Activated naive CD4-positive, alpha-beta T cell treated with anti-CD3 and anti-CD28 coated beads, Interleukin-2, amount 10 ng/mL, durations not matched to agents 7 days and 5 days (primary cell): Measurements from ENCODE around the gene LRRC42.
"Not testable (repeated sequence)": the region's sequence is repeated elsewhere in the genome, so short reads cannot be mapped to it uniquely, and the experiment has no call there.

Source experiments
- CTCF ChIA-PET: fragments of 350-600 bp; sonication (Branson Sonifier 250); formaldehyde crosslinking; loops from one replicate; lab custom pipeline; 2021; ENCODE audit warnings: antibody characterized with exemption; lab: Charles Lee
- DNase-seq: peaks from one replicate; pipeline ENCODE4 v3.0.0-alpha.2; 2020
- H3K27ac Mint-ChIP-seq: one replicate; pipeline ENCODE4 v1.8.0; 2021; ENCODE audit warnings: mild to moderate bottlenecking, moderate library complexity, mixed read lengths
- H3K27me3 Mint-ChIP-seq: one replicate; pipeline ENCODE4 v1.8.0; 2021; ENCODE audit warnings: mild to moderate bottlenecking, mixed read lengths
- H3K36me3 Mint-ChIP-seq: one replicate; pipeline ENCODE4 v1.8.0; 2021; ENCODE audit warnings: mixed read lengths
- H3K4me1 Mint-ChIP-seq: one replicate; pipeline ENCODE4 v1.8.0; 2021; ENCODE audit warnings: mixed read lengths
- H3K4me3 Mint-ChIP-seq: one replicate; pipeline ENCODE4 v1.8.0; 2021; ENCODE audit warnings: mild to moderate bottlenecking, moderate library complexity, mixed read lengths
- H3K9me3 Mint-ChIP-seq: one replicate; pipeline ENCODE4 v1.8.0; 2021; ENCODE audit warnings: mixed read lengths

The LRRC42 gene

GRCh38 chr1:53967409-53968124, 21.4 kb downstream of the LRRC42 start:
- Mint-ChIP-seq H3K27ac (no peak overlapping the region), H3K27me3 (no peaks in the 10 kb centered on the region), H3K4me1 (peaks cover 2% of the 10 kb centered on the region), H3K4me3 (no peak overlapping the region), H3K9me3 (no peaks in the 10 kb centered on the region), H3K36me3 (peaks cover 36% of the 10 kb centered on the region)
- CTCF ChIA-PET: interaction anchor here (1.9 kb wide), 1 partner anchor 114 kb away, joined by 5 read pairs; no protein-coding TSS in a partner anchor
- no peak for DNase-seq

DNA sequence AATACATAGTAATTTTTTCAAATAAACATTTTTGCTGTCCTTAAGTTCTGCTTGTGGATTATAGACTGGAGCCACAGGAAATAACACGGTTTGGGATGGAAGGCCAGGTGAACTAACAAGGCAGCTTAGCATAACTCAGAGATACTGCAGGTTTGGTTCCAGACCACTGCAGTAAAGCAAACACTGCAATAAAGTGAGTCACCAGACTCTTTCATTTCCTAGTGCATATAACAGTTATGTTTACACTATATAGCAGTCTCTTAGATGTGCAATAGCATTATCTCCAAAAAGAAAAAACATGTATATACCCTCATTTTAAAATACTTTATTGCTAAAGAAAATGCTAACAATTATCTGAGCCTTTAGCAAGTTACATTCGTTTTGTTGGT, 22.0 kb downstream of the LRRC42 start:
- DNase-seq: no peak
- peaks cover 2% of the 10 kb centered on the region for H3K4me1 Mint-ChIP-seq
- peaks cover 34% of the 10 kb centered on the region for H3K36me3 Mint-ChIP-seq

GRCh38 chr1:53969323-53969722, 23.2 kb downstream of the LRRC42 start:
- H3K36me3 Mint-ChIP-seq: peaks cover 30% of the 10 kb centered on the region
- not testable (repeated sequence) for H3K9me3 Mint-ChIP-seq, H3K27me3 Mint-ChIP-seq, H3K4me3 Mint-ChIP-seq, H3K27ac Mint-ChIP-seq, DNase-seq, H3K4me1 Mint-ChIP-seq
- CTCF ChIA-PET: interaction anchor here (1.9 kb wide), 1 partner anchor 113 kb away, joined by 5 read pairs; no protein-coding TSS in a partner anchor

More for the DNA sequence above, 22.0 kb downstream of the LRRC42 start:
- H3K27me3 Mint-ChIP-seq: no peaks in the 10 kb centered on the region
- CTCF ChIA-PET: interaction anchor here (1.9 kb wide), 1 partner anchor 114 kb away, joined by 5 read pairs; no protein-coding TSS in a partner anchor
- H3K9me3 Mint-ChIP-seq: no peaks in the 10 kb centered on the region
- H3K4me3 Mint-ChIP-seq: no peak overlapping the region
- no peak overlapping the region for H3K27ac Mint-ChIP-seq

DNA sequence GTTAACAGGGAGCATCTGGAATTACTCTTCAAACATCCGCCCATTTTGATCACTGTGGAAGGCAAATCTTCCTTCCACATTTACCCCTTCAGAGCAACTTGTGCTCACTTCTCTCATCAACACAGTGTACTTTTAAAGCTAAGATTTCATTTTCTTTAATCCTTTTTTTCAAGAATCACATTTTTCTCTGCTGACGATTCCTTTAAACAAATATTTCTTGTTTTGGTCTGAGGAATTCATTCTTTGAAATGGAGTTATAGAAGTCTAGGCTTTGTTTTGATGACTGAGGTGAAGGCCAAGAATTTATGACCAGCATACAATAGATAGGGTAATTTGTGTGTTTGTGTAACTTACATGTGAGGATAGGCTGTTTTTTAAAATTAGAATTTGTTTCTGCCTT, 25.6 kb downstream of the LRRC42 start:
- CTCF ChIA-PET: interaction anchor here (0.7 to 0.9 kb wide), 2 partner anchors 8 to 111 kb away, joined by 3 to 4 read pairs; no protein-coding TSS in a partner anchor
- no peak overlapping the region for H3K4me3 Mint-ChIP-seq
- DNase-seq: no peak
- no peaks in the 10 kb centered on the region for H3K9me3 Mint-ChIP-seq
- no peaks in the 10 kb centered on the region for H3K4me1 Mint-ChIP-seq
- H3K27me3 Mint-ChIP-seq: no peaks in the 10 kb centered on the region
- H3K36me3 Mint-ChIP-seq: peaks cover 28% of the 10 kb centered on the region
- H3K27ac Mint-ChIP-seq: no peak overlapping the region

GRCh38 chr1:53975861-53976260, 29.7 kb downstream of the LRRC42 start:
- Mint-ChIP-seq H3K27me3 (no peaks in the 10 kb centered on the region), H3K4me1 (no peaks in the 10 kb centered on the region), H3K4me3 (no peak overlapping the region), H3K36me3 (peaks cover 8% of the 10 kb centered on the region), H3K27ac (no peak overlapping the region), H3K9me3 (no peaks in the 10 kb centered on the region)
- DNase-seq: no peak
- CTCF ChIA-PET: interaction anchor here (0.9 kb wide), 1 partner anchor 58 kb away, joined by 3 read pairs; no protein-coding TSS in a partner anchor

- DNase-seq: no peak
- Mint-ChIP-seq H3K4me3 (no peak overlapping the region), H3K27ac (no peak overlapping the region), H3K36me3 (peaks cover 2% of the 10 kb centered on the region), H3K27me3 (no peaks in the 10 kb centered on the region), H3K4me1 (no peaks in the 10 kb centered on the region), H3K9me3 (no peaks in the 10 kb centered on the region)
- CTCF ChIA-PET: no interaction called here
These were observed 33.7 kb downstream of the LRRC42 start for GRCh38 chr1:53979712-53980450.

GRCh38 chr1:53981220-53981619, 35.1 kb downstream of the LRRC42 start:
- no peak for DNase-seq
- Mint-ChIP-seq H3K27ac (no peak overlapping the region), H3K27me3 (no peaks in the 10 kb centered on the region), H3K9me3 (no peaks in the 10 kb centered on the region), H3K36me3 (no peaks in the 10 kb centered on the region), H3K4me3 (no peak overlapping the region), H3K4me1 (peaks cover 4% of the 10 kb centered on the region)
- CTCF ChIA-PET: interaction anchor here (0.5 kb wide), 1 partner anchor 99 kb away, joined by 3 read pairs; no protein-coding TSS in a partner anchor

DNA sequence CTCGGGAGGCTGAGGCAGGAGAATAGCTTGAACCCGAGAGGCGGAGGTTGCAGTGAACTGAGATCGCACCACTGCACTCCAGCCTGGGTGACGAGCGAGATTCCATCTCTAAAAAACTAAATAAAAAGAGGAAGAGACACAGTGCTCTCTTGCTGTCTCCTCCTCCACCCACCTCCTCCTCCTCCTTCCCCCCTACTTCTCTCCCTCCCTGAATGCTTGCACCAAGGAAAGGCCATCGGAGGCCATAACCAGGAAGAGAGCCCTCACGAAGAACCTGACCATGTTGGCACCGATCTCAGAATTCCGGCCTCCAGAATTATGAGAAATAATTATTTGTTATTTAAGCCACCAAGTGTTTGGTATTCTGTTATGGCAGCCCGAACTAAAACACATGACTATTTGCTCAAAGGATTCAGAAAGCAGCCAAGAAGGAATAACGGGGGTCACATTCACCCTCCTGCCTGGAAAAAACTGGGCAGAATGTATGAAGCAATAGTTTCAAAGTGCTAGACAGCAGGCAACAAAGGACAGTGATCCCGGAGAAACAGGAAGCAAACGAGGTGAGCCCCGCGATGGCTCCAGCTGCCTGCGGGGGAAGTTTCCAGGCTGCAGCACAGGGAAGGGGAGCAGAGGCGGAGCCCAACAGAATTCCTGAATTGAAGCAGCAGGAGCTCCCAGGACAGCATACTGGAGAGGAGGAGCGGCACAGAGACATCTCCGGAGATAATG, 36.0 kb downstream of the LRRC42 start:
- DNase-seq: no peak
- H3K27ac Mint-ChIP-seq: no peak overlapping the region
- no peaks in the 10 kb centered on the region for H3K27me3 Mint-ChIP-seq
- H3K36me3 Mint-ChIP-seq: no peaks in the 10 kb centered on the region
- CTCF ChIA-PET: no interaction called here
- H3K9me3 Mint-ChIP-seq: no peaks in the 10 kb centered on the region
- H3K4me3 Mint-ChIP-seq: no peak overlapping the region
- H3K4me1 Mint-ChIP-seq: peaks cover 13% of the 10 kb centered on the region

DNA sequence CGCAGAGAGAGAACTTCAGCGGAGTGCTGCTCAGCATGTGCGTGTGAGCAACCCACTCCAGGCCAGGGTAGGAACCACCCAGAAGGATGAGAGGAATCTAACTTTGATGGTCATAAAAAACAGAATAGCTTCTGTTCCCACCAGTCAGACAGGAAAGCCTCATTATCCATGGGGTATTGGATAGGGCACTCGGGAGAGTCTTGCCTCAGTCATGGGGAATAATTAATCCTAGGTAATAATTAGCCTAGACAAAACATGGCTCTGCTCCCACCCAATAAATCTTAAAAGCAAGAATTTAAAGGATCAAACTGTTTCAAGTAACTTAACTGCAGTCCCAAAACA, 36.6 kb downstream of the LRRC42 start:
- Mint-ChIP-seq H3K4me3 (no peak overlapping the region), H3K4me1 (peaks cover 17% of the 10 kb centered on the region), H3K27ac (no peak overlapping the region), H3K36me3 (no peaks in the 10 kb centered on the region), H3K9me3 (no peaks in the 10 kb centered on the region), H3K27me3 (no peaks in the 10 kb centered on the region)
- CTCF ChIA-PET: no interaction called here
- DNase-seq: no peak

- Mint-ChIP-seq H3K4me1 (peaks cover 21% of the 10 kb centered on the region), H3K27ac (no peak overlapping the region), H3K4me3 (no peak overlapping the region), H3K36me3 (no peaks in the 10 kb centered on the region), H3K27me3 (peaks cover 4% of the 10 kb centered on the region), H3K9me3 (no peaks in the 10 kb centered on the region)
- DNase-seq: no peak
- CTCF ChIA-PET: no interaction called here
These were observed 38.6 kb downstream of the LRRC42 start for GRCh38 chr1:53984726-53985125.

DNA sequence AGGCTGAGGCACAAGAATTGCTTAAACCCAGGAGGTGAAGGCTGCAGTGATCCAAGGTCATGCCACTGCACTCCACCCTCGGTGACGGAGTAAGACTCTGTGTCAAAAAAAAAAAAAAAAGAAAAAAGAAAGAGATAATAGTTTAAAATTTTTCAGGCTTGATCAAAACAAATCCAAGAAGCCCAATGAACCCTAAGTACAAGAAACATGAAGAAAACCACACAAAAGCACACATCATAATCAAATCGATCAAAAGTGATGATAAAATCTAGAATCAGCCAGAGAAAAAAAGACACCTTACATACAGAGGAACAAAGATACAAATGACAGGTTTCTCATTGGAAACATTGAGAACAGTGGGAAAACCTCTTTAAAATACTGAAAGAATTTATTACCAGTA, 40.3 kb downstream of the LRRC42 start:
- Mint-ChIP-seq H3K4me3 (no peak overlapping the region), H3K27ac (no peak overlapping the region), H3K36me3 (no peaks in the 10 kb centered on the region), H3K4me1 (peaks cover 21% of the 10 kb centered on the region), H3K27me3 (peaks cover 4% of the 10 kb centered on the region), H3K9me3 (no peaks in the 10 kb centered on the region)
- no peak for DNase-seq
- CTCF ChIA-PET: no interaction called here

GRCh38 chr1:53987880-53988279, 41.7 kb downstream of the LRRC42 start:
- peaks cover 21% of the 10 kb centered on the region for H3K4me1 Mint-ChIP-seq
- no peak overlapping the region for H3K27ac Mint-ChIP-seq
- peaks cover 4% of the 10 kb centered on the region for H3K27me3 Mint-ChIP-seq
- no peak overlapping the region for H3K4me3 Mint-ChIP-seq
- H3K36me3 Mint-ChIP-seq: no peaks in the 10 kb centered on the region
- H3K9me3 Mint-ChIP-seq: no peaks in the 10 kb centered on the region
- CTCF ChIA-PET: no interaction called here
- no peak for DNase-seq

GRCh38 chr1:53992085-53992874, 46.1 kb downstream of the LRRC42 start:
- no peak overlapping the region for H3K4me3 Mint-ChIP-seq
- CTCF ChIA-PET: interaction anchor here (0.7 kb wide), 1 partner anchor 19 kb away, joined by 3 read pairs; no protein-coding TSS in a partner anchor
- H3K27me3 Mint-ChIP-seq: peaks cover 8% of the 10 kb centered on the region
- H3K9me3 Mint-ChIP-seq: no peaks in the 10 kb centered on the region
- H3K27ac Mint-ChIP-seq: no peak overlapping the region
- no peaks in the 10 kb centered on the region for H3K36me3 Mint-ChIP-seq
- DNase-seq: no peak
- peaks cover 9% of the 10 kb centered on the region for H3K4me1 Mint-ChIP-seq
